Activated CD4-positive, alpha-beta T cell treated with anti-CD3 and anti-CD28 coated beads, Interleukin-2, amount 10 ng/mL, durations not matched to agents 24 days and 14 days (primary cell): ENCODE results near the gene SP110. TPM values are rescaled to one million over a fixed set of nuclear protein-coding genes. Genes with fewer than 3 reads are reported as not detected.
"Not testable (repeated sequence)": the region's sequence is repeated elsewhere in the genome, so short reads cannot be mapped to it uniquely, and the experiment has no call there.

ENCODE experiments used
- DNase-seq: peaks from one replicate; pipeline ENCODE4 v3.0.0; 2022
- H3K27ac Mint-ChIP-seq: one replicate; pipeline ENCODE4 v1.8.0; 2022; ENCODE audit warnings: mild to moderate bottlenecking, mixed read lengths
- H3K27me3 Mint-ChIP-seq: one replicate; pipeline ENCODE4 v1.8.0; 2022; ENCODE audit warnings: mixed read lengths
- H3K36me3 Mint-ChIP-seq: one replicate; pipeline ENCODE4 v1.8.0; 2022; ENCODE audit warnings: low read depth, mild to moderate bottlenecking, mixed read lengths
- H3K4me1 Mint-ChIP-seq: one replicate; pipeline ENCODE4 v1.8.0; 2021; ENCODE audit warnings: mixed read lengths
- H3K4me3 Mint-ChIP-seq: one replicate; pipeline ENCODE4 v1.8.0; 2022; ENCODE audit warnings: mild to moderate bottlenecking, moderate library complexity, mixed read lengths
- H3K9me3 Mint-ChIP-seq: one replicate; pipeline ENCODE4 v1.8.0; 2021; ENCODE audit warnings: mixed read lengths
- intact Hi-C: fragments of 100-400 bp; cut with micrococcal nuclease; formaldehyde crosslinking; loops from one replicate; pipeline ENCODE4 v1.15.1; 2023
- total RNA-seq: library from RNA; stranded (reverse); gene quantifications from 2 replicates; pipeline ENCODE4 v1.2.3, GENCODE V29; 2022

Gene SP110
- total RNA-seq, 1 donor from 2014 or later: 148 TPM

DNA sequence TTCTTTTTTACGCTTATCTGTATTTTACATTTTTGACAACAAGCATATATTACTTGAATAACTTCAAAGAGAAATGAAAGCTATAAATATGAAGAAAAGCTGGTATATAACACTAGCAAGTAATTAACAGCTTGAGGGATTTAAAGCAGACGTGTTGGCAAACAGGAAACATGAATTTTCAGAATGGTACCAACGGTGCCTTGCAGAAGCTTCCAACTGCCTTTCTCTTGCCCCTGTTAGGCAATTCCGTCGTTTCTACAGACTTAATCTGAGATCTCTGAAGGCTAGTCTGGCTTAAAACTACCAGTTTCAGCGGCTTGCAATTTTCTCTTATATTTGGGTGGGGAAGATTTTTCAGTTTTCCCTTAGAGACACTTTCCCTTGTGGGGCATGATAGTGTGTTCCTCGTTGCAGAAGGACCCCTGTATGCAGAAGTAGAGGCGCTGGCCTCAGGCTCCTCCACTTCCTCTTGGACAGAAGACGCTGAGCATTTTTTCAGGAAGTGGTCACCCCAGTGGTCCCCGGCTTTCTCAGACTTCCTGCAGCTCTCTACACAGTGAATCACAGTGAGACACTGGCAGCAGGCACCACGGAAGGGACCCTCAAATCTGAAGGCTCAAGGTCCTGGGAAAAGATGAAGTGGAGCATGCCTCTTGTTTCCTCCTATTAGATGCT lies 94.9 kb downstream of the SP110 start:
- Mint-ChIP-seq H3K36me3 (no peaks in the 10 kb centered on the region), H3K4me1 (peaks cover 12% of the 10 kb centered on the region), H3K27me3 (peaks cover 14% of the 10 kb centered on the region), H3K4me3 (no peak overlapping the region), H3K9me3 (peaks cover 10% of the 10 kb centered on the region), H3K27ac (no peak overlapping the region)
- DNase-seq: no peak
- intact Hi-C loops: no loop called here

- Mint-ChIP-seq H3K27ac (no peak overlapping the region), H3K36me3 (no peaks in the 10 kb centered on the region), H3K4me1 (peaks cover 12% of the 10 kb centered on the region), H3K4me3 (no peak overlapping the region), H3K9me3 (peaks cover 10% of the 10 kb centered on the region), H3K27me3 (peaks cover 14% of the 10 kb centered on the region)
- intact Hi-C loops: no loop called here
- no peak for DNase-seq
These were observed 95.5 kb downstream of the SP110 start for GRCh38 chr2:230124235-230124634.

DNA sequence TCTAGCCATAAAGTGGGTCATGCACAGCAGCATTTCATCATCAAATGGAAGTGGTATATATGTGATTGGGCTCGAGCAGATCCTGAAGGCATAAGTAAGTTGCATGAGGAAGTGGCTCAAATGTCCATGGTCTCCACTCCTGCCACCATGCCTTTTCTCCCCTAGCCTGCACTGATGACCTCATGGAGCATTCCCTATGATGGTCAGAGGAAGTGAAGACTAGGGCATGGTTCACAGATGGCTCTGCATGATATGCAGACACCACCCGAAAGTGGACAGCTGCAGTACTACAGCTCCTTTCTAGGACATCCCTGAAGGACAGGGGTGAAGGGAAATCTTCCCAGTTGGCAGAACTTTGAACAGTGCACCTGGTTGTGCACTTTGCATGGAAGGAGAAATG lies 99.4 kb downstream of the SP110 start:
- H3K27me3 Mint-ChIP-seq, H3K36me3 Mint-ChIP-seq, H3K4me3 Mint-ChIP-seq, H3K27ac Mint-ChIP-seq, intact Hi-C loops, DNase-seq, H3K4me1 Mint-ChIP-seq: not testable (repeated sequence)
- H3K9me3 Mint-ChIP-seq: peaks cover 16% of the 10 kb centered on the region

- Mint-ChIP-seq H3K9me3 (peaks cover 16% of the 10 kb centered on the region), H3K27me3 (peaks cover 14% of the 10 kb centered on the region)
- H3K4me1 Mint-ChIP-seq, H3K27ac Mint-ChIP-seq, DNase-seq, H3K4me3 Mint-ChIP-seq, intact Hi-C loops, H3K36me3 Mint-ChIP-seq: not testable (repeated sequence)
These were observed 100.0 kb downstream of the SP110 start for GRCh38 chr2:230119827-230120226.

Other genes with a start within 250 kb of the SP110 start
- 4.0 and 5.1 TPM in 2 replicates for gene SLC16A14, start 151.1 kb downstream of the SP110 start, total RNA-seq
- 236 and 241 TPM in 2 replicates for gene SP140, start 5.8 kb upstream of the SP110 start, total RNA-seq
- 48.9 and 49.1 TPM in 2 replicates for gene SP140L, start 107.2 kb upstream of the SP110 start, total RNA-seq
- gene SP100, start 196.2 kb upstream of the SP110 start, total RNA-seq: 162 and 165 TPM in 2 replicates